BLaER1 (cell line): Measurements from ENCODE around the gene MYO9B.

Experiments
- H3K27ac ChIP-seq: shearing (Covaris generic); formaldehyde crosslinking; 2 replicates; pipeline ENCODE4 v1.8.1; 2022
- H3K27me3 ChIP-seq: shearing (Covaris generic); formaldehyde crosslinking; 2 replicates; pipeline ENCODE4 v1.8.1; 2022
- H3K36me3 ChIP-seq: shearing (Covaris generic); formaldehyde crosslinking; 2 replicates; pipeline ENCODE4 v1.8.1; 2022
- H3K4me1 ChIP-seq: shearing (Covaris generic); formaldehyde crosslinking; 2 replicates; pipeline ENCODE4 v1.8.1; 2022
- H3K4me2 ChIP-seq: shearing (Covaris generic); formaldehyde crosslinking; 2 replicates; pipeline ENCODE4 v1.8.1; 2022
- H3K4me3 ChIP-seq: shearing (Covaris generic); formaldehyde crosslinking; 2 replicates; pipeline ENCODE4 v1.8.1; 2022
- H3K9ac ChIP-seq: shearing (Covaris generic); formaldehyde crosslinking; 2 replicates; pipeline ENCODE4 v1.8.1; 2022
- H3K9me3 ChIP-seq: shearing (Covaris generic); formaldehyde crosslinking; 2 replicates; pipeline ENCODE4 v1.8.1; 2022
- H4K20me1 ChIP-seq: shearing (Covaris generic); formaldehyde crosslinking; 2 replicates; pipeline ENCODE4 v1.8.1; 2022
- Cebpa-rat ChIP-seq: shearing (Covaris generic); IDR thresholded peaks from 2 replicates; pipeline ENCODE4 v1.8.1; 2022

Gene MYO9B

GRCh38 chr19:17165715-17166114, 90.1 kb downstream of the MYO9B start:
- TF ChIP-seq Cebpa-rat: no peak
- Histone ChIP-seq H3K9ac (no peak overlapping the region), H4K20me1 (no peaks in the 10 kb centered on the region), H3K4me3 (no peak overlapping the region), H3K27ac (no peak overlapping the region), H3K36me3 (peaks cover 100% of the 10 kb centered on the region), H3K4me1 (no peaks in the 10 kb centered on the region), H3K4me2 (no peak overlapping the region), H3K27me3 (no peaks in the 10 kb centered on the region), H3K9me3 (peaks cover 16% of the 10 kb centered on the region)

GRCh38 chr19:17170538-17171297, 95.1 kb downstream of the MYO9B start:
- no peaks in the 10 kb centered on the region for H4K20me1 ChIP-seq
- TF ChIP-seq Cebpa-rat: no peak
- H3K27ac ChIP-seq: no peak overlapping the region
- no peaks in the 10 kb centered on the region for H3K27me3 ChIP-seq
- H3K9ac ChIP-seq: no peak overlapping the region
- no peaks in the 10 kb centered on the region for H3K9me3 ChIP-seq
- no peak overlapping the region for H3K4me3 ChIP-seq
- H3K36me3 ChIP-seq: peaks cover 100% of the 10 kb centered on the region
- H3K4me1 ChIP-seq: no peaks in the 10 kb centered on the region
- H3K4me2 ChIP-seq: no peak overlapping the region

- Histone ChIP-seq H3K4me3 (no peak overlapping the region), H3K27ac (no peak overlapping the region), H4K20me1 (no peaks in the 10 kb centered on the region), H3K36me3 (peaks cover 100% of the 10 kb centered on the region), H3K9me3 (no peaks in the 10 kb centered on the region), H3K27me3 (no peaks in the 10 kb centered on the region), H3K9ac (no peak overlapping the region), H3K4me1 (no peaks in the 10 kb centered on the region), H3K4me2 (no peak overlapping the region)
- TF ChIP-seq Cebpa-rat: no peak
These were observed 96.3 kb downstream of the MYO9B start for GRCh38 chr19:17171874-17172273.

GRCh38 chr19:17172624-17173345, 97.2 kb downstream of the MYO9B start:
- H3K4me3 ChIP-seq: no peak overlapping the region
- H3K9me3 ChIP-seq: no peaks in the 10 kb centered on the region
- H3K27me3 ChIP-seq: no peaks in the 10 kb centered on the region
- peaks cover 100% of the 10 kb centered on the region for H3K36me3 ChIP-seq
- H3K4me2 ChIP-seq: no peak overlapping the region
- H3K4me1 ChIP-seq: no peaks in the 10 kb centered on the region
- no peak for TF ChIP-seq Cebpa-rat
- no peak overlapping the region for H3K9ac ChIP-seq
- H3K27ac ChIP-seq: no peak overlapping the region
- H4K20me1 ChIP-seq: no peaks in the 10 kb centered on the region

- Histone ChIP-seq H3K36me3 (peaks cover 92% of the 10 kb centered on the region), H3K4me1 (peaks cover 20% of the 10 kb centered on the region), H3K9me3 (no peaks in the 10 kb centered on the region), H3K4me2 (no peak overlapping the region), H3K9ac (no peak overlapping the region), H4K20me1 (no peaks in the 10 kb centered on the region), H3K27ac (no peak overlapping the region), H3K4me3 (no peak overlapping the region), H3K27me3 (no peaks in the 10 kb centered on the region)
- TF ChIP-seq Cebpa-rat: no peak
These were observed 102.7 kb downstream of the MYO9B start for GRCh38 chr19:17178291-17178690.

- H3K27ac ChIP-seq: no peak overlapping the region
These were observed 105.6 kb downstream of the MYO9B start for GRCh38 chr19:17180997-17181702.

GRCh38 chr19:17183271-17183761, 107.7 kb downstream of the MYO9B start:
- no peak for TF ChIP-seq Cebpa-rat
- no peaks in the 10 kb centered on the region for H3K9me3 ChIP-seq
- peaks cover 71% of the 10 kb centered on the region for H3K36me3 ChIP-seq
- peak overlapping the region; percentile 59 for H3K4me3 ChIP-seq
- H3K27me3 ChIP-seq: no peaks in the 10 kb centered on the region
- H3K4me1 ChIP-seq: peaks cover 49% of the 10 kb centered on the region
- H3K27ac ChIP-seq: peak overlapping the region; percentile 89
- peak overlapping the region; percentile 98 for H3K4me2 ChIP-seq
- peak overlapping the region; percentile 75 for H3K9ac ChIP-seq
- H4K20me1 ChIP-seq: no peaks in the 10 kb centered on the region

More at GRCh38 chr19:17180997-17181702, 105.6 kb downstream of the MYO9B start:
- Histone ChIP-seq H3K9me3 (no peaks in the 10 kb centered on the region), H3K4me2 (no peak overlapping the region), H3K4me1 (peaks cover 48% of the 10 kb centered on the region), H3K36me3 (peaks cover 71% of the 10 kb centered on the region), H4K20me1 (no peaks in the 10 kb centered on the region), H3K27me3 (no peaks in the 10 kb centered on the region), H3K9ac (no peak overlapping the region), H3K4me3 (no peak overlapping the region)
- TF ChIP-seq Cebpa-rat: no peak

- Histone ChIP-seq H3K4me2 (peak overlapping the region; percentile 98), H4K20me1 (no peaks in the 10 kb centered on the region), H3K9ac (peak overlapping the region; percentile 75), H3K27ac (peak overlapping the region; percentile 89), H3K4me1 (peaks cover 49% of the 10 kb centered on the region), H3K4me3 (peak overlapping the region; percentile 59), H3K9me3 (no peaks in the 10 kb centered on the region), H3K36me3 (peaks cover 71% of the 10 kb centered on the region), H3K27me3 (no peaks in the 10 kb centered on the region)
- TF ChIP-seq Cebpa-rat: no peak
These were observed 108.3 kb downstream of the MYO9B start for GRCh38 chr19:17183858-17184321.

- H3K4me3 ChIP-seq: peak overlapping the region; percentile 59
- no peaks in the 10 kb centered on the region for H4K20me1 ChIP-seq
- no peak for TF ChIP-seq Cebpa-rat
- H3K27ac ChIP-seq: peak overlapping the region; percentile 89
- no peaks in the 10 kb centered on the region for H3K27me3 ChIP-seq
- no peaks in the 10 kb centered on the region for H3K9me3 ChIP-seq
- peak overlapping the region; percentile 75 for H3K9ac ChIP-seq
- peaks cover 49% of the 10 kb centered on the region for H3K4me1 ChIP-seq
- H3K4me2 ChIP-seq: peak overlapping the region; percentile 98
- H3K36me3 ChIP-seq: peaks cover 71% of the 10 kb centered on the region
These were observed 108.8 kb downstream of the MYO9B start for GRCh38 chr19:17184371-17184841.
